NCI-H2029 treated with DMSO at 0.1 percent for 48 hours (cell line): ENCODE measurements around the gene TOMM20.

Experiments used
- DNase-seq: peaks from one replicate; lab custom pipeline; 2025; lab: John Stamatoyannopoulos, UW

Gene TOMM20

GRCh38 chr1:235134171-235134570 lies 5.5 kb upstream of the TOMM20 start:
- no peak for DNase-seq

- DNase-seq: no peak
These were observed 4.4 kb upstream of the TOMM20 start for GRCh38 chr1:235133086-235133485.

DNA sequence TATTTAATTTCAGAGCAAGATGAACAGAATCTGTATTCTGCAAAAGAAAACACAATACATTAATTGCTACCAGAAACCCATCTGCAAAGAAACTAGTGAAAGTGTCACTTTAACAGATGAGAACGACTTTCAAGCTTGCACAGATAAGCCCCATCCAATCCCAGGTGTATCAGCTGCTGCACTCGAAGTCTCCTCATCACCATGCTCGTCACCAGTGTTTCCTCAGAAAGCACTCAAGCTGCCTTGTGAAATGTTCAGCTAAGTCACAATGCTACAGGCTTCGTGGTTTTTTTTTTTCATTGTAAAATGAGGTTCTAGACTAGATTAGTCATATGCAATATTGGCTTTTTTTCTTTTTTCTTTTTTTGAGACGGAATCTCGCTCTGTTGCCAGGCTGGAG lies 3.3 kb upstream of the TOMM20 start:
- DNase-seq: no peak

GRCh38 chr1:235130766-235131270 lies 2.2 kb upstream of the TOMM20 start:
- DNase-seq: no peak

DNA sequence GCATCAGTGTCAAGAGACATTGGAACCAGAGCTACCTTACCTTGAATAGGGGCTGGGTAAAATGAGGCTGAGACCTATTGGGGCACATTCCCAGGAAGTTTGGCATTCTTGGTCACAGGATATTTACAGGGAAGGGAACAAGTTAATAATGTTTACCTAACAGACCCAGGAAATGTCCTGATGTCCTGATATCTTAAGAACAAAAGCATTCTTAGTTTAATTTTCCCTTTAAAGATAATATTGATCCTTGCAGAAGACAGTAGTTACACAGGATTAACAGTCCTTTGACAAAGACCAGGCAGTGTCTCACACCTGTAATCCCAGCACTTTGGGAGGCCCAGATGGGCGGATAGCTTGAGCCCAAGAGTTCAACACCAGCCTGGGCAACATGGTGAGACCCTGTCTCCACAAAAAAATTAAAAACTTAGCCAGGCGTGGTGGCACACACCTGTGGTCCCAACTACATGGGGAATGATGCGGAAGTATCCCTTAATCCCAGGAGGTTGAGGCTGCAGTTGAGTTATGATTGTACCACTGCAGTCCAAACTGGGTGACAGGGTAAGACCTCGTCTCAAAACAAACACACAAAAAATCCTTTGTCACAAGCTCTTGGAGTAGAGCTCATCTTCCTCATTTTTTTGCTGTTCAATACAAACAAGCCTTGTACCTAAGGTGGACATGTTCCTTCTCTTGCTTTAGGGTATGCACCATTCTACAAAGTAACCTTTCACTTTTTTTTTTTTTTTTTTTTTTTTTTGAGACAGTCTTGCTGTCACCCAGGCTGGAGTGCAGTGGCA lies 1.3 kb upstream of the TOMM20 start:
- no peak for DNase-seq

- no peak for DNase-seq
These were observed 743 bp downstream of the TOMM20 start for GRCh38 chr1:235127732-235128455.

DNA sequence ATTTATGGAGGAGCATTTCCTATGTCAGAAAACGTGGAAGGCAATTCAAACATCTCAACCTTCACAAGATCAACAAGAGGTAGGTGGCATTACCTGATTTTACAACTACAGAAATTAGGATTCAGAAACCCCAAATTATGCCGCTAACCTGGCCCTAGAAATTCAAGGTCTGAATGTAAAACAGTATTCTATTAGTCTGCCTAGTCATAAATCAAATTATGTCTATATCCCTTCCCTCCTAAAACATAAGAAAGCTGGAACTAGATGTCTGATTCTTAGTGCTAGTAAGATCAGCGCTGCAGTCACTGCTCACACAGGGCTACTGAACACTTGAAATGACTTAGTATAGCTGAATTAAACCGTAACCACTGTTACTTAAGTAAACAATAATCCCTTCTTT lies 1.4 kb downstream of the TOMM20 start:
- no peak for DNase-seq

- no peak for DNase-seq
These were observed 4.0 kb downstream of the TOMM20 start for GRCh38 chr1:235124665-235125064.

DNA sequence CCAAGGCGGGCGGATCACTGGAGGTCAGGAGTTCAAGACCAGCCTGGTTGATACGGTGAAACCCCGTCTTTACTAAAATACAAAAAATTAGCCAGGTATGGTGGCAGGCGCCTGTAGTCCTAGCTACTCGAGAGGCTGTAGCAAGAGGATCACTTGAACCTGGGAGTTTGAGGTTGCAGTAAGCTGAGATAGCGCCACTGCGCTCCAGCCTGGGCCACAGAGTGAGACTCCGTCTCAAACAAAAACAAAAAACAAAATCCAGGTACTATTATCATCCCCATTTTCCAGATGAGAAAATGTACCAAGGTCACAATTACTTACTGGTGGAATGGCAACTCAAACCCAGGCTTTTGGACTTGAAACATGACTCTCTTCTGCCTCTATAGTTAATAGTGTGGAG lies 4.5 kb downstream of the TOMM20 start:
- DNase-seq: no peak

- no peak for DNase-seq
These were observed 6.3 kb downstream of the TOMM20 start for GRCh38 chr1:235122348-235122747.

- no peak for DNase-seq
These were observed 15.3 kb downstream of the TOMM20 start for GRCh38 chr1:235113183-235113917.

DNA sequence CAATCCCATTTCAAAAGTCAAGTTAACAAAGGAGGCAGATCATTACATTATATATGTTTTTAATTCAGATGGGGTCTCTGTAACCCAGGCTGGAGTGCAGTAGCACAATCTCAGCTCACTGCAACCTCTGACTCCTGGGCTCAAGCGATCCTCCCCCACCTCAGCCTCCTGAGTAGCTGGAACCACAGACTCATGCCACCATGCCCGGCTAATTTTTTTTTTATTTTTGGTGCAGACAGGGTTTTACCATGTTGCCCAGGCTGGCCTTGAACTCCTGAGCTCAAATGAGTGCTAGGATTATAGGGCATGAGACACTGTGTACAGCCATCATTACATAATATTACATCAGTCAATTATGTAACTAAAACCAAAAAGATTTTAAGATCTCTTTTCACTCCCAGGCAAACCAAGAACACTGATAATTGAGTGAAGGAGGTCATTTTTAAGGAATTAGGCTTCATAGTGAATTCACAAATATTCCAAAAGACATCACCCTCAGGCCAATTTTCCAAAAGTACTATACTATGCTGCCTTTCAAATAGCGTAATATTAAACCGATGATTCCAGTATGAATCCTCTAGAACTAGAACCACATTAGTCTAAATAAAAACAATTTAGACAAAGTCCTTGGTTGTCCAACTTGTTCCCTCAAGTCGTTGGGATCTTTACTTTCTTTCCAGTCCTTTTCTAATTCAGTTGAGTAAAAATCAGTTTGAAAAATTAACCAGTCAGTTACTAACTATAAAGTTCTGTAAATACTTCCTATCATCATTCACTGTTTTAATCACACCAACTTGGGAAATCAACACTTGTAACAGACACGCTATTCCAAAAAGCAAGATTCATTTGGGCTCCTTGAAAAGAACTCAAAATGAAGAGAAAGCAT lies 16.1 kb downstream of the TOMM20 start:
- no peak for DNase-seq

DNA sequence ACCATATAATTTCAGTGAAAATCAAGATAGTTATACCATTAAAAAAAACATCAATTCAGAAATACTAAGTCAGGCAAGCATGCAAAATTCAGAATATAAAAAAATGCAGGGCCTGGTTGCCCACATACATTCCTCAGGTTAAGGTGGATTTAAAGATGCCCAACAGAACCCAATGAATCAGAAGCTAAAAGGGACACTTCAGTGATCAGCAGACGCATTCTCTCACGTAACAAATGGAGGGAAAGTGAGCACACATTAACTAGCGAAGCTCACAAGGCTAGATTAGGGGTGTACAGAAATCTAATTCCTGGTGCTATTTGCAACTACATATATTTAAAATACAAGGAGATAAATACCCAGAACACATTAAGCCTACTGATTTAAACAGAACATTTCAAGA lies 17.5 kb downstream of the TOMM20 start:
- no peak for DNase-seq

DNA sequence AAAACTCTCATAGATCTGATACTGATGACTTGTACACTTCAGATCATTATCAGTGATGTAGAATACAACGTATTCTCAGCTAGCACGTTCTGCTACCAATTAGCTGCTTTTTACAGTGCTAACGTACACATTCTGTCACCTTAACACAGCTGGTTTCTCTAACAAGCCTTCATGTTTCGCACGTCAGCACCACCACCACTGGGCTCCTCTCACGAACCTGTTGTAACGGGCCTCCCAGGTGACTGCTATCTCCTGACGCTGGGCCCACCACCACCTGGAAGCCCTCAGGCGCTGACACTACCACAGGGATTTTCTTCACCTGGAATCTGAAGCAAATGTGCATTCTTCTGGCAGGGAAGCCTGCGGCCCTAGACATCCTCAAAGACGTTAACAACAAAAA lies 19.8 kb downstream of the TOMM20 start:
- DNase-seq: no peak

- no peak for DNase-seq
These were observed 20.4 kb downstream of the TOMM20 start for GRCh38 chr1:235108185-235108593.

- DNase-seq: no peak
These were observed 21.1 kb downstream of the TOMM20 start for GRCh38 chr1:235107368-235108184.

GRCh38 chr1:235106457-235106856 lies 22.2 kb downstream of the TOMM20 start:
- no peak for DNase-seq

DNA sequence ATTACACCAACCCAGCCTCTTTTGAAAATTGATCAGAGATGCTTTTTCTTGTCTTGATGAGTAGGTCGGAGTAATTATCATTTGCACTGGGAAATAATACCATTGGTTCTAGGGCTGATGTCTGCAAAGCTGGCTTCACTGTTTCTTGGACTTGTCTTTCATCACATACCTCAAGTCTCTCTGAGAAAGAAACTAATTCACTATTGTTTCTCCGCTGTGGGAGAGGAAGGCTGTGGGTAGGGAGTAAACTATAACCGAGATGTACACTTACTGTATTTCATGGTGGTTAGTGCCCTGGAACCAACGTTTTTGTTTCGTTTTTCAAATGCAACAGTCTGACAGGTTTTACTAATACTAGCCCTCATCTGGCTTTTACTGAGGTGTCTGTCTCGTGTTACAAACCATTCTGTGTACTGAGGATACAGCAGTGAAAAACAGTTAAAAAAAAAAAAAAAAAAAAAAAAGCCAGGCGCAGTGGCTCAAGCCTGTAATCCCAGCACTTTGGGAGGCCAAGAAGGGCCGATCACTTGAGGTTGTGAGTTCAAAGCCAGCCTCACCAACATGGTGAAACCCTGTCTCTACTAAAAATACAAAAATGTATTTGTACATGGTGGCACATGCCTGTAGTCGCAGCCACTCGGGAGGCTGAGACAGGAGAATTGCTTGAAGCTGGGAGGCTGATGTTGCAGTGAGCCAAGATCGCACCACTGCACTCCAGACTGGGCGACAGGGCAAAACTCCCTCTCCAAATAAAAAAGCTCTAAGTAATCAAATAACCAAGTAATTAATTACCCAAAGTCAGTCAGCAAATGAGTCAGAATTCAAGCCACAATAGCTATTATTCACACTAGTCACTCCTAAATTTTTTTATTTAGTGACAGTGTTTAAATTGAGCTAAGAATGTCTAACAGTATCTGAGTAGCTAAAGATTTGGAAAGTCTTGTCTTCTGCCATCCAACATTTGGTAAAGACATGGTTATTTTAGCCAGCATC lies 23.3 kb downstream of the TOMM20 start:
- DNase-seq: peak; percentile 46

- peak; percentile 10 for DNase-seq
These were observed 25.6 kb downstream of the TOMM20 start for GRCh38 chr1:235102993-235103411.

DNA sequence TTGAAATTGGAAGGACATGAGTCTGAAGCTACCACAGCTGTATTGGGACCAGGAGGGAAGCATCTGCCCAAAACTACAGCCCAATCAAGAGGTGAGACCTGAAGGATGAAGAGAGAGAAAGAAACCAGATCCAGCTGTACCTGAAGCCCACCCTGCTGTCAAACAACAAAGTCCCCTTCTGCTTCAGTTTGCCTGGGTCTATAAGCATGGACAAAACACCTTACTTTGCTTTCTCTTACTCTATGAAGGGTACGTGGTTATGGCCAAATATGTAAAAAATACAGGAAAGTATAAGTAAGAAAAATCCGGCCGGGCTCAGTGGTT lies 26.4 kb downstream of the TOMM20 start:
- DNase-seq: no peak
